ENCODE data around the gene RERE.

Gene RERE

GRCh38 chr1:8384088-8384487 lies 433.4 kb downstream of the RERE start:
- H3K27ac ChIP-seq (ENCODE audit: extremely low read depth, low read depth, low read length) = no peak overlapping the region
- TF ChIP-seq, protein P1, sequence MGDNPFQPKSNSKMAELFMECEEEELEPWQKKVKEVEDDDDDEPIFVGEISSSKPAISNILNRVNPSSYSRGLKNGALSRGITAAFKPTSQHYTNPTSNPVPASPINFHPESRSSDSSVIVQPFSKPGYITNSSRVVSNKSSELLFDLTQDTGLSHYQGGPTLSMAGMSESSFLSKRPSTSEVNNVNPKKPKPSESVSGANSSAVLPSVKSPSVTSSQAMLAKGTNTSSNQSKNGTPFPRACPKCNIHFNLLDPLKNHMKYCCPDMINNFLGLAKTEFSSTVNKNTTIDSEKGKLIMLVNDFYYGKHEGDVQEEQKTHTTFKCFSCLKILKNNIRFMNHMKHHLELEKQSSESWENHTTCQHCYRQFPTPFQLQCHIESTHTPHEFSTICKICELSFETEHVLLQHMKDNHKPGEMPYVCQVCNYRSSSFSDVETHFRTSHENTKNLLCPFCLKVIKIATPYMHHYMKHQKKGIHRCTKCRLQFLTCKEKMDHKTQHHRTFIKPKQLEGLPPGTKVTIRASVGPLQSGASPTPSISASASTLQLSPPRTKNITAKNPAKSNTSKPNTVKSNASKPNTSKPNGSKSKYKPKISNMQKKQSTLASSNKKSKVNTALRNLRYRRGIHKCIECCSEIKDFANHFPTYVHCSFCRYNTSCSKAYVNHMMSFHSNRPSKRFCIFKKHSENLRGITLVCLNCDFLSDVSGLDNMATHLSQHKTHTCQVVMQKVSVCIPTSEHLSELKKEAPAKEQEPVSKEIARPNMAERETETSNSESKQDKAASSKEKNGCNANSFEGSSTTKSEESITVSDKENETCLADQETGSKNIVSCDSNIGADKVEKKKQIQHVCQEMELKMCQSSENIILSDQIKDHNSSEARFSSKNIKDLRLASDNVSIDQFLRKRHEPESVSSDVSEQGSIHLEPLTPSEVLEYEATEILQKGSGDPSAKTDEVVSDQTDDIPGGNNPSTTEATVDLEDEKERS (tag by site-specific recombination; IDR thresholded peaks at IDR 0.05) = no peak
- TF ChIP-seq ZNF266 (tag by site-specific recombination; IDR thresholded peaks at IDR 0.05; ENCODE audit: low read depth) (no peak), ZNF585B (tag by site-specific recombination; IDR thresholded peaks at IDR 0.05) (no peak), KLF10 (tag by site-specific recombination; IDR thresholded peaks at IDR 0.05) (no peak), ZNF501 (tag by site-specific recombination; IDR thresholded peaks at IDR 0.05) (no peak), ZNF133 (tag by site-specific recombination; IDR thresholded peaks at IDR 0.05) (no peak), ZNF777 (tag by site-specific recombination; IDR thresholded peaks at IDR 0.05; ENCODE audit: borderline replicate concordance) (no peak), ZNF169 (tag by site-specific recombination; IDR thresholded peaks at IDR 0.05) (no peak), ZBTB44 (tag by site-specific recombination; IDR thresholded peaks at IDR 0.05) (no peak), GFI1B (tag by site-specific recombination; IDR thresholded peaks at IDR 0.05) (no peak), ZNF558 (tag by site-specific recombination; IDR thresholded peaks at IDR 0.05) (no peak), ZNF335 (tag by site-specific recombination; conservative IDR thresholded peaks at IDR 0.05) (no peak), KLF1 (tag by site-specific recombination; IDR thresholded peaks at IDR 0.05) (no peak)
- TF ChIP-seq, protein P2, sequence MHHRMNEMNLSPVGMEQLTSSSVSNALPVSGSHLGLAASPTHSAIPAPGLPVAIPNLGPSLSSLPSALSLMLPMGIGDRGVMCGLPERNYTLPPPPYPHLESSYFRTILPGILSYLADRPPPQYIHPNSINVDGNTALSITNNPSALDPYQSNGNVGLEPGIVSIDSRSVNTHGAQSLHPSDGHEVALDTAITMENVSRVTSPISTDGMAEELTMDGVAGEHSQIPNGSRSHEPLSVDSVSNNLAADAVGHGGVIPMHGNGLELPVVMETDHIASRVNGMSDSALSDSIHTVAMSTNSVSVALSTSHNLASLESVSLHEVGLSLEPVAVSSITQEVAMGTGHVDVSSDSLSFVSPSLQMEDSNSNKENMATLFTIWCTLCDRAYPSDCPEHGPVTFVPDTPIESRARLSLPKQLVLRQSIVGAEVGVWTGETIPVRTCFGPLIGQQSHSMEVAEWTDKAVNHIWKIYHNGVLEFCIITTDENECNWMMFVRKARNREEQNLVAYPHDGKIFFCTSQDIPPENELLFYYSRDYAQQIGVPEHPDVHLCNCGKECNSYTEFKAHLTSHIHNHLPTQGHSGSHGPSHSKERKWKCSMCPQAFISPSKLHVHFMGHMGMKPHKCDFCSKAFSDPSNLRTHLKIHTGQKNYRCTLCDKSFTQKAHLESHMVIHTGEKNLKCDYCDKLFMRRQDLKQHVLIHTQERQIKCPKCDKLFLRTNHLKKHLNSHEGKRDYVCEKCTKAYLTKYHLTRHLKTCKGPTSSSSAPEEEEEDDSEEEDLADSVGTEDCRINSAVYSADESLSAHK (tag by site-specific recombination; IDR thresholded peaks at IDR 0.05) = no peak
- TF ChIP-seq, protein P3, sequence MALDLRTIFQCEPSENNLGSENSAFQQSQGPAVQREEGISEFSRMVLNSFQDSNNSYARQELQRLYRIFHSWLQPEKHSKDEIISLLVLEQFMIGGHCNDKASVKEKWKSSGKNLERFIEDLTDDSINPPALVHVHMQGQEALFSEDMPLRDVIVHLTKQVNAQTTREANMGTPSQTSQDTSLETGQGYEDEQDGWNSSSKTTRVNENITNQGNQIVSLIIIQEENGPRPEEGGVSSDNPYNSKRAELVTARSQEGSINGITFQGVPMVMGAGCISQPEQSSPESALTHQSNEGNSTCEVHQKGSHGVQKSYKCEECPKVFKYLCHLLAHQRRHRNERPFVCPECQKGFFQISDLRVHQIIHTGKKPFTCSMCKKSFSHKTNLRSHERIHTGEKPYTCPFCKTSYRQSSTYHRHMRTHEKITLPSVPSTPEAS (tag by site-specific recombination; IDR thresholded peaks at IDR 0.05) = no peak
- CTCF ChIA-PET = interaction anchor here (2.1 kb wide), 1 partner anchor 10 kb away, joined by 7 read pairs; no protein-coding TSS in a partner anchor
- H3K9me3 ChIP-seq (ENCODE audit: control insufficient read depth, insufficient read depth, low read depth, low read length) = no peaks in the 10 kb centered on the region
- peaks cover 3% of the 10 kb centered on the region; the same call in 1 of the 2 replicates for H3K4me1 ChIP-seq (ENCODE audit: control insufficient read depth, insufficient read depth, low read length)
- H3K36me3 ChIP-seq (ENCODE audit: control insufficient read depth in 2 of 2, insufficient read depth in 1 of 2, low read length in 2 of 2) = peaks cover 0 to 19% of the 10 kb centered on the region in 2 experiments; a peak in 1 of 3 replicates
- H3K4me3 ChIP-seq (ENCODE audit: low read depth, low read length) = no peak overlapping the region
- POLR2A ChIA-PET = no interaction called here

- CTCF ChIA-PET = interaction anchor here (0.6 to 2.1 kb wide), 2 partner anchors 9 to 244 kb away, joined by 3 to 7 read pairs; no protein-coding TSS in a partner anchor
- no peak overlapping the region for H3K27ac ChIP-seq (ENCODE audit: extremely low read depth, low read depth, low read length)
- POLR2A ChIA-PET = interaction anchor here (0.6 kb wide), 1 partner anchor 406 kb away, joined by 3 read pairs; no protein-coding TSS in a partner anchor
- TF ChIP-seq ZNF37A (tag by site-specific recombination; IDR thresholded peaks at IDR 0.05) (no peak), ZXDB (tag by site-specific recombination; IDR thresholded peaks at IDR 0.05) (no peak), ZNF350 (tag by site-specific recombination; IDR thresholded peaks at IDR 0.05) (no peak), ZNF501 (tag by site-specific recombination; IDR thresholded peaks at IDR 0.05) (no peak), ZNF645 (tag by site-specific recombination; IDR thresholded peaks at IDR 0.05) (no peak), ZNF184 (tag by site-specific recombination; IDR thresholded peaks at IDR 0.05) (no peak)
- TF ChIP-seq, protein P3 (tag by site-specific recombination; IDR thresholded peaks at IDR 0.05) = no peak
- TF ChIP-seq, protein P4, sequence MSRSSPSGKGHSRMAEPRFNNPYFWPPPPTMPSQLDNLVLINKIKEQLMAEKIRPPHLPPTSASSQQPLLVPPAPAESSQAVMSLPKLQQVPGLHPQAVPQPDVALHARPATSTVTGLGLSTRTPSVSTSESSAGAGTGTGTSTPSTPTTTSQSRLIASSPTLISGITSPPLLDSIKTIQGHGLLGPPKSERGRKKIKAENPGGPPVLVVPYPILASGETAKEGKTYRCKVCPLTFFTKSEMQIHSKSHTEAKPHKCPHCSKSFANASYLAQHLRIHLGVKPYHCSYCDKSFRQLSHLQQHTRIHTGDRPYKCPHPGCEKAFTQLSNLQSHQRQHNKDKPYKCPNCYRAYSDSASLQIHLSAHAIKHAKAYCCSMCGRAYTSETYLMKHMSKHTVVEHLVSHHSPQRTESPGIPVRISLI (tag by site-specific recombination; IDR thresholded peaks at IDR 0.05) = no peak
These were observed 434.6 kb downstream of the RERE start for GRCh38 chr1:8382608-8383505.

More at GRCh38 chr1:8382608-8383505, 434.6 kb downstream of the RERE start:
- Histone ChIP-seq H3K9me3 (ENCODE audit: control insufficient read depth, insufficient read depth, low read depth, low read length) (no peaks in the 10 kb centered on the region), H3K4me3 (ENCODE audit: low read depth, low read length) (no peak overlapping the region), H3K4me1 (ENCODE audit: control insufficient read depth, insufficient read depth, low read length) (peaks cover 3% of the 10 kb centered on the region; the same call in 1 of the 2 replicates), H3K36me3 (ENCODE audit: control insufficient read depth in 2 of 2, insufficient read depth in 1 of 2, low read length in 2 of 2) (peaks cover 0 to 15% of the 10 kb centered on the region in 2 experiments; a peak in 1 of 3 replicates)

All from HEK293 (cell line).